ENCODE results near the gene YIPF1. TPM values are rescaled to one million over a fixed set of nuclear protein-coding genes. Genes with fewer than 3 reads are reported as not detected.
A peak's percentile ranks its signal among the peaks of the same experiment; 100 is the strongest.

YIPF1 gene
- polyA plus RNA-seq, 3 donors = 24.4 to 51.9 (median 42.1) TPM

DNA sequence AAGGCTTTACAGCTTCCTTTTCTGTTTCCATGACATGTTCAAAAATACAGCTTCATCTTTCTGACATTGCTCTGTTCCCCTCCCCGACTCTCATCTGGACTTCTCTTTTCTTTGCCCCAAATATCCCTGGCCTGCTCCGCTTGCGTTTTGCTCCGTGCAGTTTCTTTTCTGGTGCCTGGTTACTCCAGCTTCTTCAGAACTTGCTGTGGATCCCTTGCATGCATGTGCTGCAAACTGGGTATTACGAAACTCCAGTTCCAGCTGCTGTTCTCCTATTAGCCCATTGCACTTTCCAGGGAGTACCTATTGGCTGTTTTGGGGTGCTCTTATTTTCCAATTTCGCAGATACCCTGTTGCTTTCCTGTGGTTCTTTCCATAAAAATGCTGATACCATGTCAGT is 41.6 kb downstream of the YIPF1 start:
- Histone ChIP-seq H3K36me3 (replicated peaks in 1 of 2; ENCODE audit: control insufficient read depth in 1 of 2, insufficient read depth in 2 of 2, low read length in 2 of 2) (peaks cover 14 to 29% of the 10 kb centered on the region in 2 donors), H3K79me2 (ENCODE audit: insufficient read depth, low read length) (no peaks in the 10 kb centered on the region), H3K27ac (ENCODE audit: low read depth in 1 of 2, low read length in 2 of 2) (no peak overlapping the region), H3K4me1 (ENCODE audit: control insufficient read depth in 1 of 2, insufficient read depth in 2 of 2, low read length in 2 of 2) (no peaks in the 10 kb centered on the region), H3K9me3 (replicated peaks in 1 of 2; ENCODE audit: control insufficient read depth in 1 of 2, insufficient read depth in 1 of 2, low read length in 2 of 2) (peaks cover 0 to 2% of the 10 kb centered on the region in 2 donors), H3K27me3 (ENCODE audit: control insufficient read depth in 2 of 2, insufficient read depth in 2 of 2, low read length in 2 of 2) (no peaks in the 10 kb centered on the region), H3K9ac (ENCODE audit: insufficient read depth, low read length, poor library complexity, severe bottlenecking) (no peak overlapping the region), H4K20me1 (ENCODE audit: insufficient read depth, low read length) (no peaks in the 10 kb centered on the region), H2AFZ (ENCODE audit: insufficient read depth, low read depth, low read length, poor library complexity, severe bottlenecking) (no peak overlapping the region), H3K4me2 (replicated peaks; ENCODE audit: extremely low read depth, low read length, poor library complexity, severe bottlenecking) (no peak overlapping the region), H3K4me3 (replicated peaks in 1 of 3; ENCODE audit: low read depth in 2 of 3, low read length in 3 of 3) (no peak overlapping the region)
- peaks cover 1 to 4% (median 3%) of the 10 kb centered on the region in 3 donors for H3K27me3 Mint-ChIP-seq (ENCODE audit: low read depth in 3 of 3)
- 46% methylated on average over 4 of the region's 6 CpGs for WGBS (ENCODE audit: insufficient coverage)
- H3K9me3 Mint-ChIP-seq = peaks cover 0 to 2% (median 0%) of the 10 kb centered on the region in 7 donors
- peaks cover 25 to 29% of the 10 kb centered on the region in 2 donors for H3K36me3 Mint-ChIP-seq
- no peak overlapping the region for H3K4me3 Mint-ChIP-seq
- intact Hi-C loops (cut with micrococcal nuclease) = no loop called here
- no peak for DNase-seq
- H3K27ac Mint-ChIP-seq = peak overlapping the region in 3 of 7 donors; percentile 0 to 51 (median 45)
- no peaks in the 10 kb centered on the region for H3K4me1 Mint-ChIP-seq
- TF ChIP-seq, protein P1, sequence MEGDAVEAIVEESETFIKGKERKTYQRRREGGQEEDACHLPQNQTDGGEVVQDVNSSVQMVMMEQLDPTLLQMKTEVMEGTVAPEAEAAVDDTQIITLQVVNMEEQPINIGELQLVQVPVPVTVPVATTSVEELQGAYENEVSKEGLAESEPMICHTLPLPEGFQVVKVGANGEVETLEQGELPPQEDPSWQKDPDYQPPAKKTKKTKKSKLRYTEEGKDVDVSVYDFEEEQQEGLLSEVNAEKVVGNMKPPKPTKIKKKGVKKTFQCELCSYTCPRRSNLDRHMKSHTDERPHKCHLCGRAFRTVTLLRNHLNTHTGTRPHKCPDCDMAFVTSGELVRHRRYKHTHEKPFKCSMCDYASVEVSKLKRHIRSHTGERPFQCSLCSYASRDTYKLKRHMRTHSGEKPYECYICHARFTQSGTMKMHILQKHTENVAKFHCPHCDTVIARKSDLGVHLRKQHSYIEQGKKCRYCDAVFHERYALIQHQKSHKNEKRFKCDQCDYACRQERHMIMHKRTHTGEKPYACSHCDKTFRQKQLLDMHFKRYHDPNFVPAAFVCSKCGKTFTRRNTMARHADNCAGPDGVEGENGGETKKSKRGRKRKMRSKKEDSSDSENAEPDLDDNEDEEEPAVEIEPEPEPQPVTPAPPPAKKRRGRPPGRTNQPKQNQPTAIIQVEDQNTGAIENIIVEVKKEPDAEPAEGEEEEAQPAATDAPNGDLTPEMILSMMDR (IDR thresholded peaks at IDR 0.05) = no peak

DNA sequence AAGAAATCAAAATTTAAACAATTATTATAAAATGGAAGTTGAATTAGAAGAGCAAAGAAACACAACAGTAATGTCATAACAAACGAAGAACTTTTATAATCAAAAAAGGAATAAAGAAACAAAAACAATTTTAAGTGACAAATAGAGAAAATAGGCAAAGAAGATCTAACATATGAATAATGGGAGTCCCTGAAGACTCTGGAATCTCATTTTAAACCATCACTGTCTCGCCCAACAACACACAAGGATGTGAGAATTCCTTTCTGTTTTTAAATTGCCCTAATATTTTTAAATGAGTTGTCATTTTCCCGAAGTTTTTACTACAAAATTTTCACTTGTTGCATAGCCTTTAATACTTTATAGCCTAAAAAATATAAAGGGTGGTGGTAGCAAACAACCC is 47.2 kb downstream of the YIPF1 start:
- intact Hi-C loops (cut with micrococcal nuclease) = no loop called here

More for the DNA sequence above, 47.2 kb downstream of the YIPF1 start:
- Mint-ChIP-seq H3K27me3 (ENCODE audit: low read depth in 3 of 3) (peaks cover 3 to 4% (median 3%) of the 10 kb centered on the region in 3 donors), H3K9me3 (peaks cover 0 to 18% (median 14%) of the 10 kb centered on the region in 7 donors), H3K4me3 (no peak overlapping the region), H3K27ac (no peak overlapping the region), H3K4me1 (peaks cover 11% of the 10 kb centered on the region), H3K36me3 (no peaks in the 10 kb centered on the region)
- WGBS (ENCODE audit: insufficient coverage) = no CpG with 5 or more reads among the region's 3 CpGs
- TF ChIP-seq, protein P1 (IDR thresholded peaks at IDR 0.05) = no peak
- Histone ChIP-seq H3K4me1 (ENCODE audit: control insufficient read depth in 1 of 2, insufficient read depth in 2 of 2, low read length in 2 of 2) (peaks cover 2 to 9% of the 10 kb centered on the region in 2 donors), H3K4me3 (replicated peaks in 1 of 3; ENCODE audit: low read depth in 2 of 3, low read length in 3 of 3) (no peak overlapping the region), H4K20me1 (ENCODE audit: insufficient read depth, low read length) (no peaks in the 10 kb centered on the region), H3K9ac (ENCODE audit: insufficient read depth, low read length, poor library complexity, severe bottlenecking) (no peak overlapping the region), H3K9me3 (replicated peaks in 1 of 2; ENCODE audit: control insufficient read depth in 1 of 2, insufficient read depth in 1 of 2, low read length in 2 of 2) (peaks cover 6 to 14% of the 10 kb centered on the region in 2 donors), H3K36me3 (replicated peaks in 1 of 2; ENCODE audit: control insufficient read depth in 1 of 2, insufficient read depth in 2 of 2, low read length in 2 of 2) (no peaks in the 10 kb centered on the region), H3K79me2 (ENCODE audit: insufficient read depth, low read length) (peaks cover 7% of the 10 kb centered on the region), H3K27me3 (ENCODE audit: control insufficient read depth in 2 of 2, insufficient read depth in 2 of 2, low read length in 2 of 2) (no peaks in the 10 kb centered on the region), H3K4me2 (replicated peaks; ENCODE audit: extremely low read depth, low read length, poor library complexity, severe bottlenecking) (no peak overlapping the region), H2AFZ (ENCODE audit: insufficient read depth, low read depth, low read length, poor library complexity, severe bottlenecking) (no peak overlapping the region), H3K27ac (ENCODE audit: low read depth in 1 of 2, low read length in 2 of 2) (no peak overlapping the region)
- no peak for DNase-seq
